NCI-H2081 (cell line): Measurements from ENCODE around the gene M1AP.
"Not testable (repeated sequence)": the region's sequence is repeated elsewhere in the genome, so short reads cannot be mapped to it uniquely, and the experiment has no call there.

Experiments used
- DNase-seq, 2 experiments: peaks; one replicate each; lab custom pipeline; 2025; lab: John Stamatoyannopoulos, UW

Gene M1AP

GRCh38 chr2:74653589-74653984, 5.5 kb upstream of the M1AP start:
- no peak for DNase-seq

- DNase-seq, result no peak
These were observed 1.2 kb downstream of the M1AP start for GRCh38 chr2:74646834-74647482.

- no peak for DNase-seq
These were observed 1.9 kb downstream of the M1AP start for GRCh38 chr2:74646201-74646600.

- DNase-seq, result no peak
These were observed 2.8 kb downstream of the M1AP start for GRCh38 chr2:74645344-74645743.

- DNase-seq, result no peak
These were observed 8.6 kb downstream of the M1AP start for GRCh38 chr2:74639550-74639949.

GRCh38 chr2:74632939-74633312, 15.2 kb downstream of the M1AP start:
- DNase-seq, result no peak

GRCh38 chr2:74632209-74632938, 15.8 kb downstream of the M1AP start:
- DNase-seq, result peak in 1 of 2 experiments; percentile 24

- DNase-seq, result not testable (repeated sequence)
These were observed 17.7 kb downstream of the M1AP start for GRCh38 chr2:74630454-74630853.

GRCh38 chr2:74628538-74629105, 19.5 kb downstream of the M1AP start:
- DNase-seq, result no peak

GRCh38 chr2:74625658-74626425, 22.3 kb downstream of the M1AP start:
- no peak for DNase-seq

GRCh38 chr2:74620671-74621070, 27.5 kb downstream of the M1AP start:
- no peak for DNase-seq

GRCh38 chr2:74619651-74620297, 28.4 kb downstream of the M1AP start:
- DNase-seq, result no peak

GRCh38 chr2:74618410-74619083, 29.6 kb downstream of the M1AP start:
- DNase-seq, result no peak

- no peak for DNase-seq
These were observed 31.0 kb downstream of the M1AP start for GRCh38 chr2:74617122-74617521.

- DNase-seq, result no peak
These were observed 41.2 kb downstream of the M1AP start for GRCh38 chr2:74606927-74607326.

- no peak for DNase-seq
These were observed 44.7 kb downstream of the M1AP start for GRCh38 chr2:74603282-74604000.

GRCh38 chr2:74602586-74603281, 45.4 kb downstream of the M1AP start:
- DNase-seq, result no peak

- DNase-seq, result no peak
These were observed 48.5 kb downstream of the M1AP start for GRCh38 chr2:74599676-74600075.

- peak; percentile 16 to 48 for DNase-seq
These were observed 50.7 kb downstream of the M1AP start for GRCh38 chr2:74597410-74597809.

- no peak for DNase-seq
These were observed 51.5 kb downstream of the M1AP start for GRCh38 chr2:74596584-74596983.
